Amygdala (tissue), 56 donors: ENCODE data around the gene ZBTB16.
A peak's percentile ranks its signal among the peaks of the same experiment; 100 is the strongest.
"Not testable (repeated sequence)": the region's sequence is repeated elsewhere in the genome, so short reads cannot be mapped to it uniquely, and the experiment has no call there.

Experiments used
- DNase-seq, 56 donors: peaks; one replicate each; lab custom pipeline; 2025; lab: John Stamatoyannopoulos, UW

Gene ZBTB16

DNA sequence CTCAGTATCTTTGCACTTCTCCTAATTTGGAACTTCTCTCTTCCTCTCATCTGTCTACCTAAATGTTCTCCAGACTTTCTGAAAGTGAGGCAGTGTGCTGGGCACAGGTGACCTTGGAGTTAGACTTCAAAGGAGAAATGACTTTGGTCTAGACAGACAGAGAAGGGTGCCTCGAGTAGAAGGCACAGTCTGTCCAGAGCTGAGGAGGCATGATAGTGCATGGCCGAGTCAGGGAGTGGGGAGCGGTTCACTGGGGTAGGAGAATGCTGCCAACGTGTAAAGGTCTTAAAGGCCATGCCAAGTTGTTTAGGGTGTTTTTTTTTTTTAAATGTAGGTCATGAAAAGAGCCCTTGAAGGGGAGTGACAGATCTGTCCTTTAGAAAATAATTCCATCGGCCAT is 17.3 kb upstream of the ZBTB16 start:
- DNase-seq: no peak

- no peak for DNase-seq
Observed at GRCh38 chr11:114044042-114044871, 15.3 kb upstream of the ZBTB16 start.

DNA sequence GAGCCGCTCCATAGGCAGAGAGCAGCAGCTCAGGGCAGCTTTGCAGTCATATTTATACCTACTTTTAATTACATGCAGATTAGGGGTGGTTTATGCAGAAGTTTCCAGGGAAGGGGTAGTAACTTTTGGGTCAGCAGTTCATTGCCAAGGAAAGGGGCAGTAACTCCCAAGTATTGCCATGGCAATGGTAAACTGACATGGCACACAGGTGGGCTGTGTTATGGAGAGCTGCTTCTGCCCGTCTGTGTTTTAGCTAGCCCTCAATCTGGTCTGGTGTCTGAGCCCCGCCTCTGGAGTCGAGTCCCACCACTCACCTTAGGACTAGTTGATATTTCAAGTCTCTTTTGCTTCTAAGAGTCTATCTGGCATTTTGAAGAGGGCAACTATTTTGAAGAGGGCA is 12.2 kb upstream of the ZBTB16 start:
- no peak for DNase-seq

DNA sequence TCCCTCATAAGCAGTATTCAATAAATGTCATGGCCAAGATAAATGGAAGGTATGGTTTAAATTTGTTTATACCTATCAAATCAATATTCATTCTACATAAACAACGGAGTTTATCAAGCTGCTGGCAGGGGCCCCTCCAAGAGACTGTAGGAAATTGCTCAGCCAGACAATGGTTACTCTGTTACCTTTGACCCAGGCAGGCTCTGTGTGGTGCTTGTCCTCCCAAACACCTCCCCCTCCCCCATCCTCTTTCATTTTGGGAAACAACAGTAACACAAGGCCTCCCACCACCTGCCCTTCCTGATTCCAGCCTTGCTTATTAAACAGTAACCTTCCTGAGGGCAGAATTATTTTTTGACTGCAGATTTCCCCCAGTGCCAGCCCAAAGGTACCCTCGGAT is 10.5 kb upstream of the ZBTB16 start:
- no peak for DNase-seq

- DNase-seq: not testable (repeated sequence)
Observed at GRCh38 chr11:114049766-114050165, 9.7 kb upstream of the ZBTB16 start.

DNA sequence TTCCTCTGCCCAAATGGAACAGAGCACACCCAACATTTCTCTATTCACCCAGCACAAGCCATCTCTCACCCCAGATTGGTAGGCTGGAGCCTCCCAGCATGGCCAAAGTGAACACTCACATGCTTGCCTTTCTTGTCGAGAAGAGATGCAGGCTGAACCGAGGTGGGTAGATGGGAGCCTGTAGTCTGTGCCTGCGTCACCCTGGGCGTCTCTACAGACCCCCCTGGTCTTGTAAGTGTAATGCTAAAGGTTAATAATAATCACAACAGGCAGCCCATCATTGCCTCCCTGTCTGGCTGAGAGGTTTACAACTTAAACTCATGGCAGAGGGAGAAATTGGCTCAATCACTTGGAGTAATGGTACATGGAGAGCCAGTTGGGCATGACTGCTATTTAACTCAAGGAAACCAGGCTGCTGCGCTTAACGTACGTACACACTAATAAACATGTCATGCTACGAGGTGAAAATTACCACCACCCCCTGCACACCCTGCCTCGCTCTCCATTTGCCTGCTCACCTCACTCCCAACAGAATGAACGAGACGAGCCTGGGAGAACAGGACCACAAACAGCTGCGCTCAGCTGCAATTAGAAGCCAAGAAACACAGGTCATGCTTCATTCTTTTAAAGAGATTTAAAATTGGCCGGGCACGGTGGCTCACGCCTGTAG is 9.1 kb upstream of the ZBTB16 start:
- DNase-seq: no peak

DNA sequence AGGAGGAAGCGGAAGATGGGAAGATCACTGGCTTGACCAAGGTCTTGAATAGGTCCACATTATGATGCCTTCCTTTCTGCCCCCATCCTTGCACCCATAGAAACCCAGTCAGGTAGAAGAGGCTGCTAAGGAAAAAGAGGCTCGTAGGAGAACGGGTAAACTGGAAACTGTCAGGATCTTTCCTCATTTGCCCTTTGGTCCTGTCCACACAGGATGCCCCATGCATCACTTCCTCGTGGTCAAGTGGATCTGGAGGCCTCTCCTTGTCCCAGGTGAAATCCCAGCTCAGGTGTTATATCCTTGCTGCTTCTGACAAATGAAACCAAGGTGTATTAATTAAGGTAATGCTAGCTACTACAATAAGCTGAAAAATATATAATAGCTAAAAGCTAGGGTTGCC is 8.0 kb upstream of the ZBTB16 start:
- no peak for DNase-seq

DNA sequence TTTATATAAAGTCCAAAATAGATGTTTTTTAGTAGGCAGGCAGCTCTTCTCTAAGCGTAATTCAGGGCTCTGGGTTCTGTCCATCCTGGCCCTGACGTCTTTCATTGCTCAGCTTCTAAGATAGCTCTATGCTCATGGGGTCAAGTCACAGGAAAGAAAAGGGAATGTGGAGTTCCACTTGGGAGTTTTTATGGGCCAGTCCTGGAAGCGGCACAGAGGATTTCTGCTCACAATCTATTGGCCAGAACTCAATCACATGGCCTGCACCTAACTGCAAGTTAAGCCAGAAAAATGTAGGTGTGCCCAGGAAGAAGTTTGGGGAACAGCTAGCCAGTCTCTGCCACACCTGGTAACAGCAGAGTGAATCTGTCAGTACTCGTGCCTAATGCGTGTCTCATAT is 7.4 kb upstream of the ZBTB16 start:
- no peak for DNase-seq

DNA sequence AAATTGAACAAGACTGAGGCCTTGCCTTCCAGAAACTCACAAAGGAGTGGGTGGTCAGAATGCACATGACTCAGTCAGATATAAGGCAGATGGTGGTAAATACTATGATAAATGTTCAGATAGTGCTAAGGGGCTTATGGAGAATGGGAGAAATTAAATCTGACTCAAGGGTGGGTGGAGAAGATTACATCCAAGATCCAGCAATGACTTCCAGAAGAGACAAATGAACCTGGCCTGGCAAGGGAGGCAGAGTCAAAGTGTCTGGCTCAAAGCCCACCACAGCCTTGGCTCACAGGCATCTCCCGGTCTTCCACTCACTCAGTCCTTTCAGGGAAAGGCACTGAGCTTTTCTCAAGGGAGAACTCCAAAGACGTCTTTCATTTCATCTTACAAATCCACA is 6.1 kb upstream of the ZBTB16 start:
- DNase-seq: no peak

DNA sequence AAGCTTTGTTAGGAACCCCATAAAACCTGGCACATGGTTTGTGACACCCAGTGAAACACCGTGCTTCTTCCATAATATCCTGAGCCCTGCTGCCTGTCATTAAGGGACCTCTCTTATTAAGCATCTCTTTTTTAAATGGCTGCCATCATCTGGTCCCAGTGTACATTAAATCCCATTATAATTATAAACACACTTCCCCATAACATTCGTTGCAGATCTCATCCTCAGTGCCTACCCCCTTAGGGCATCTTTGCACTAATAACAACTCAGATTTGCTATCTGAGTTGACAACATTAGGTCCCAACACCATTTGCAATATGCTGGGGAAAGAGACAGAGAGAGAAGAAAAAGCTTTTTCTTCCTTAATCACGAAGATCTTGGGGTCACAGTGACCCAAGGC is 4.7 kb upstream of the ZBTB16 start:
- DNase-seq: no peak

DNA sequence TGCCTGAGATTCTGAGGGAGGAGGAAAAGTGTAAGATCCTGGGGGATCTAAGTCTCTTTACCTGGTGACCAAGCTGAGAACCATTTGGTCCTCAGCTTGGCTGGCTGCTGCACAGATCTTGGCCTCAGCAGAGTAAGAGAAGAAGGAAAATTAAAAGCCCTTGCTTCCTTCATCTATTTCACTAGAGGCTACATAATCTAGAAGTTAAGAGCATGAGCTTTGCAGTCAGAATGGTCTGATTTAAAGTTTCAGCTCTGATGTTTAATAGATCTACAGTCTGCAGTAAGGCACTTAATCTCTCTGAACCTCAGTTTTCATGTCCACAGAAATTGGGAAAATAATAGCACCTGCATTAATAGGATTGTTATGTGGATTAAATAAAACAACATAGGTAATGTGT is 3.1 kb upstream of the ZBTB16 start:
- no peak for DNase-seq

- DNase-seq: no peak
Observed at GRCh38 chr11:114057147-114057546, 2.4 kb upstream of the ZBTB16 start.

- no peak for DNase-seq
Observed at GRCh38 chr11:114057605-114058004, 1.9 kb upstream of the ZBTB16 start.

GRCh38 chr11:114058026-114058706 is 1.3 kb upstream of the ZBTB16 start:
- DNase-seq: no peak

DNA sequence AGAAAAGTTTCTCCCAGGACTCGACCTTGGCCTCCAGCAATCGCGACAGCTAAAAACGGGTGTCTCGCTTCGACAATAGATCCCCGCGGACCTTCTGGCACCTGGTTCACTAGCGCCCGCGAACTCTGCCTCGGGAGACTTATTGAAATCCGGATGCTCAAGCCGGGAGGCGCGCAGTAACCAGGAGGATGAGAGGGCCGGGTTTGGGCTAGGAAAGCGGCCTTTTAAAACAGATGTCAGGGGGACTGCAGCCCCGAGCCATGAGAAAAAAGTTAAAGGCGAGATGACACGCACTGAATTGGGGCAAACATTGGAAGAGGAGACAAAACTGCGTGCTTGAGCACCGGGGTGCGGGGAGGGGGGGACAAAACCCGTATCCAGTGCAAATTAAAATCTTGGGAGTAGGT is 637 bp upstream of the ZBTB16 start:
- peak in 5 of 56 donors; percentile 29 to 57 (median 48) for DNase-seq

DNA sequence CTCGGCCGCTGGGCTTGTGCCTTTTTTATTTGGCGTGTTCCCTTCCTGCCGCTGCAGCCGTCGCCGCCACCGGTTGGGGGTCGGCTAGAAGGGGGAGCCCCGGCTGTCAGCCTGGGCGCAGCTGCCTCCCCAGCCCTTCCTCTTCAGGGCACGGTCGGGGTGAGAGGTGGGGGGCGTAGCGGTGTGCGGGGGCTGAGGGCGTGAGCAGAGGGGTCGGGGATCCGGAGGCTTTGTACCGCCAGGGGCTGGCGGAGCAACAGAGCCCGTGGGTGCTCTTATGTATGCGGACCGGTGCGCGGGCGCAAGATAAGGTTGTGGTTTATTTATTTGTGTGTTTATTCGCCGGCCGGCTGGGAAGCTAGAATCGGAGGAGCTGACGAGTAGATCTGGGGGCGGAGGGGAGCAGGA is 477 bp downstream of the ZBTB16 start:
- DNase-seq: peak in 12 of 56 donors; percentile 17 to 63 (median 50)

DNA sequence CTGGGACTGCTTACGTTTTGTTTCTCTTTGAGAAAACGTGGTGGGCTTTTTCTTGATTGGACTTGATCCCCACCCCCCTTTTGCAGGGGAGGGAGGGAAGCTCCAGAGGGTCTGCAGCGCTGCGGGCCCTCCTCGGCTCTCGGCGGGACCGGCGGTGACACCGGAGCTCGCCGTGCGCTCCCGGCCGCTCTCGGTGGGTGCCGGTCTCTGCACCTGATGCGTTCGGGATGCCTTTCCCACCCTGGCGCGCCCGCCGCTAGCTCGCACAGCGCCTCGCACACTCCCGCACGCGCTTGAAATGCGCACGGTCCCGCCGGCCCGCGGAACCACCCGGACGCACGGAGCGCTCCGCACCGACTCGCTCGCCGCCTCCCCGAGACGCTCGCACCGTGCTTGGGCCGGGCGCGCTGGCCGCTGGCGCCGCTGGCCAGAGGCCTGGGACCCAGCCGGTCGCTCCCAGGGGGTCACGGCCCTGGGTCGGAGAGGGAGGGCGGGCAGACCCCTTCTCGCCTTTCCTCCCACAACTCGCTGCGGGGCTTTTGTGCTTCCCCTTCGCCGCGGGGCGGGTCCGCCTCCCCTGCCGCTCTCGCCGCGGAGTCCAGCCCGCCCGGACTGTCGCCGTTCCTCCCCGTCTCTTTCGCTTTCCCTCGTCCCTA is 1.0 kb downstream of the ZBTB16 start:
- DNase-seq: peak in 21 of 56 donors; percentile 24 to 76 (median 55)

DNA sequence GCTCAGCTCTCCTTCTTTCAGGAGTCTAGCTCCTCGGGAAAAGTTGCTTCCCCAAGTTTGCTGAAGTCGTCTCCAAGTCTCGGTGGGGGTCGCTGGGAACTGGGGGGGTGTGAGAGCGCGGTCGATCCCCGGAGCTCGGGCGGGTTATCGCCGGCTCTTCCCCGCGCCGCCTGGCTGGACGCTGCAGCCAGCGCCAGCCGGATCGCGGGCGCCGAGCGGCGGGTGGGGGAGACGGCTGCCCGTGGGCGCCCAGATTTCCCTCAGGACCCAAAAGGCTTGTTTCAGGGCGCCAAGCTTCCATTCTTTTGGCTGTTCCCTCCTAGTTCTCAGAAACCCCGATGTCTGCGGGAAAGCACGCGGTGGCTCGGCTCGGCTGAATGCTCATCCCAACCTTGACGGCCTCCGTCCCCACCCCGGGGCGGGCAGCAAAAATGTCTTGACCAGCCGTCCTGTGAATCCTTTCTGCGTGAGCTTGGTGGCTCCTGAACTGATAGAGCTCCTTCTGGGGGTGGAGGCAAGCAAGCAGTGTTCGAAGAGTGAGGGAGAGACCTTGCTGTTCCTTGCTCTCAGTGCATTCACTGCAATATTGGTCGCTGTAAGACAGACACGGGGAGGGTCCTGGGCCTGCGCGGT is 1.7 kb downstream of the ZBTB16 start:
- peak in 18 of 56 donors; percentile 6 to 64 (median 46) for DNase-seq

- DNase-seq: peak in 2 of 56 donors; percentile 31 to 50
Observed at GRCh38 chr11:114061681-114062049, 2.2 kb downstream of the ZBTB16 start.

DNA sequence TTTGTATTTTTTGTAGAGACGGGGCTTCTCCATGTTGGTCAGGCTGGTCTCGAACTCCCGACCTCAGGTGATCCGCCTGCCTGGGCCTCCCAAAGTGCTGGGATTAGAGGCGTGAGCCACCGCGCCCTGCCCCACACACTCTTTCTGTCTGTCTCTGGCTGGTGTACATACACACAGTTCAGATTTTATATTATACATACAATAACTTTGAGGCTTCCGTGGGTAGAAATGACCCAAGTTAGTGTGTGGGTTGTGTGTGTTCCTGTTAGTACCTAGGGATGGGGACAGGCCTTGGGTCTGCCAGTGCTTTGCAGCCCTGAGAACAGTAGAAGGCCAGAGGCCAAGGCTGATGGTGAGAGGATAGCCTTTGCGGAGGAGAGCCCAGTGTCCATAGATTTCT is 2.8 kb downstream of the ZBTB16 start:
- DNase-seq: no peak
